Choroid plexus epithelial cell (primary cell): Measurements from ENCODE around the gene CEP89.
"Not testable (repeated sequence)": the region's sequence is repeated elsewhere in the genome, so short reads cannot be mapped to it uniquely, and the experiment has no call there.

ENCODE experiments used
- DNase-seq: peaks from one replicate; pipeline ENCODE4 v3.0.0-alpha.2; 2010; ENCODE audit warnings: low read depth
- H3K4me3 ChIP-seq: 2 replicates; pipeline ENCODE4 v1.5.1; 2011; ENCODE audit warnings: low read depth, mild to moderate bottlenecking, control low read depth, low read length, moderate library complexity
- CTCF ChIP-seq: conservative IDR thresholded peaks from 2 replicates; pipeline ENCODE4 v1.5.1; 2011; ENCODE audit warnings: low read depth, mild to moderate bottlenecking, control low read depth, inconsistent platforms, low read length, moderate library complexity

Gene CEP89

GRCh38 chr19:32976223-32976805 is 4.6 kb upstream of the CEP89 start:
- H3K4me3 ChIP-seq = no peak overlapping the region
- TF ChIP-seq CTCF = peak; percentile 92
- peak; percentile 81 for DNase-seq

- peak overlapping the region; percentile 73 for H3K4me3 ChIP-seq
- TF ChIP-seq CTCF = no peak
- DNase-seq = no peak
These were observed 654 bp downstream of the CEP89 start for GRCh38 chr19:32971012-32971595.

- no peak for TF ChIP-seq CTCF
- DNase-seq = no peak
These were observed 2.2 kb downstream of the CEP89 start for GRCh38 chr19:32969549-32969948.

GRCh38 chr19:32966750-32967149 is 5.0 kb downstream of the CEP89 start:
- no peak for TF ChIP-seq CTCF
- DNase-seq = no peak
- H3K4me3 ChIP-seq = no peak overlapping the region

More at GRCh38 chr19:32969549-32969948, 2.2 kb downstream of the CEP89 start:
- no peak overlapping the region for H3K4me3 ChIP-seq

GRCh38 chr19:32945260-32945659 is 26.5 kb downstream of the CEP89 start:
- no peak for TF ChIP-seq CTCF
- DNase-seq = no peak
- H3K4me3 ChIP-seq = no peak overlapping the region

GRCh38 chr19:32941273-32941672 is 30.5 kb downstream of the CEP89 start:
- H3K4me3 ChIP-seq = not testable (repeated sequence)
- DNase-seq = peak; percentile 21

GRCh38 chr19:32936065-32936464 is 35.7 kb downstream of the CEP89 start:
- no peak for DNase-seq
- H3K4me3 ChIP-seq = no peak overlapping the region
- TF ChIP-seq CTCF = no peak
